Mammary epithelial cell (primary cell): ENCODE data around the gene ANTXR1.

Experiments used
- EZH2 ChIP-seq: IDR thresholded peaks from 2 replicates; pipeline ENCODE4 v1.6.1; 2012; ENCODE audit warnings: low read length, inconsistent platforms, borderline replicate concordance
- TF ChIP-seq, protein P1 (sequence below), 2 donors: IDR thresholded peaks in 1 of 2; conservative IDR thresholded peaks in 1 of 2; 2 replicates each; pipeline ENCODE4 v1.5.1; 2011 to 2012; ENCODE audit warnings: inconsistent platforms in 2 of 2, low read length in 2 of 2, mild to moderate bottlenecking in 2 of 2, control low read depth in 1 of 2, low read depth in 1 of 2; ENCODE audit not compliant: insufficient read depth in 1 of 2; ENCODE audit errors: extremely low read depth in 1 of 2

DNA sequence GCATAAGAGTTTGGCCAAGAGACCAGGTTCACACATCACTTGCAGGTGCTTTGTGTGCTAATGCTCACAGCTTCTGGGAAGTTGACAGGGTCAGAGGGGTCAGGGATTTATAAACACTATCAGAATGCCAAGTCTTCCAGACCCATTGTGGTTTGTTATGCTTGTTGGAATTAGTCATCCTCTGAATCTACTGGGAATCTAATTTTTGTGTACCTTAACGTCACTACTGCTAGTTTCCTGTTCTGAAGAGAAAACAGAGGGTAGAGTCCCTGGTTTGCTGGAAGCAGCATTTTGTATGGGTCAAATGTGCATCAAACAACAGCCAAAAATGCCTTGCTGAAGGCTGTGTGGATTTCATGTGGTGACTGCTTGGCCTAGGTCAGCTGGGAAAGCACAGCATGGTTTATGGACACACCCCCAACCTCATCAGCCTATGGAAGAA lies 33.3 kb downstream of the ANTXR1 start:
- TF ChIP-seq, protein P1, sequence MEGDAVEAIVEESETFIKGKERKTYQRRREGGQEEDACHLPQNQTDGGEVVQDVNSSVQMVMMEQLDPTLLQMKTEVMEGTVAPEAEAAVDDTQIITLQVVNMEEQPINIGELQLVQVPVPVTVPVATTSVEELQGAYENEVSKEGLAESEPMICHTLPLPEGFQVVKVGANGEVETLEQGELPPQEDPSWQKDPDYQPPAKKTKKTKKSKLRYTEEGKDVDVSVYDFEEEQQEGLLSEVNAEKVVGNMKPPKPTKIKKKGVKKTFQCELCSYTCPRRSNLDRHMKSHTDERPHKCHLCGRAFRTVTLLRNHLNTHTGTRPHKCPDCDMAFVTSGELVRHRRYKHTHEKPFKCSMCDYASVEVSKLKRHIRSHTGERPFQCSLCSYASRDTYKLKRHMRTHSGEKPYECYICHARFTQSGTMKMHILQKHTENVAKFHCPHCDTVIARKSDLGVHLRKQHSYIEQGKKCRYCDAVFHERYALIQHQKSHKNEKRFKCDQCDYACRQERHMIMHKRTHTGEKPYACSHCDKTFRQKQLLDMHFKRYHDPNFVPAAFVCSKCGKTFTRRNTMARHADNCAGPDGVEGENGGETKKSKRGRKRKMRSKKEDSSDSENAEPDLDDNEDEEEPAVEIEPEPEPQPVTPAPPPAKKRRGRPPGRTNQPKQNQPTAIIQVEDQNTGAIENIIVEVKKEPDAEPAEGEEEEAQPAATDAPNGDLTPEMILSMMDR (conservative IDR thresholded peaks at IDR 0.05 in 1 of 2, IDR thresholded peaks at IDR 0.05 in 1 of 2; ENCODE audit: extremely low read depth in 1 of 2, insufficient read depth in 1 of 2, low read depth in 1 of 2, low read length in 2 of 2), result no peak
- TF ChIP-seq EZH2, result no peak
